HEK293 (cell line): ENCODE results near the gene TBX15.

Experiments used
- KLF8 ChIP-seq: fragments of 450-650 bp; formaldehyde crosslinking; IDR thresholded peaks from 2 replicates; pipeline ENCODE4 v1.5.1; 2016; ENCODE audit warnings: missing biosample characterization, missing genetic modification characterization
- RBAK ChIP-seq: fragments of 450-650 bp; formaldehyde crosslinking; IDR thresholded peaks from 2 replicates; pipeline ENCODE4 v1.5.1; 2016; ENCODE audit warnings: missing biosample characterization, missing genetic modification characterization
- YY1 ChIP-seq: fragments of 450-650 bp; formaldehyde crosslinking; IDR thresholded peaks from 2 replicates; pipeline ENCODE4 v1.5.1; 2018; ENCODE audit warnings: missing biosample characterization, missing genetic modification characterization
- ZNF132 ChIP-seq: fragments of 450-650 bp; formaldehyde crosslinking; IDR thresholded peaks from 2 replicates; pipeline ENCODE4 v1.5.1; 2017; ENCODE audit warnings: missing biosample characterization, missing genetic modification characterization, borderline replicate concordance
- ZNF747 ChIP-seq: fragments of 450-650 bp; formaldehyde crosslinking; IDR thresholded peaks from 2 replicates; pipeline ENCODE4 v1.5.1; 2016; ENCODE audit warnings: missing biosample characterization, missing genetic modification characterization
- ZNF843 ChIP-seq: fragments of 450-650 bp; formaldehyde crosslinking; IDR thresholded peaks from 2 replicates; pipeline ENCODE4 v1.5.1; 2016; ENCODE audit warnings: missing biosample characterization, missing genetic modification characterization
- ZXDB ChIP-seq: fragments of 450-650 bp; formaldehyde crosslinking; IDR thresholded peaks from 2 replicates; pipeline ENCODE4 v1.5.1; 2016; ENCODE audit warnings: missing biosample characterization, missing genetic modification characterization
- TF ChIP-seq, protein P1 (sequence below): fragments of 450-650 bp; formaldehyde crosslinking; IDR thresholded peaks from 2 replicates; pipeline ENCODE4 v1.5.1; 2016; ENCODE audit warnings: missing biosample characterization, missing genetic modification characterization
- TF ChIP-seq, protein P2 (sequence below): fragments of 450-650 bp; formaldehyde crosslinking; IDR thresholded peaks from 2 replicates; pipeline ENCODE4 v1.5.1; 2016; ENCODE audit warnings: missing biosample characterization, missing genetic modification characterization
- TF ChIP-seq, protein P3 (sequence below): fragments of 450-650 bp; IDR thresholded peaks from 2 replicates; pipeline ENCODE4 v1.5.1; 2018; ENCODE audit warnings: missing biosample characterization, missing genetic modification characterization

DNA sequence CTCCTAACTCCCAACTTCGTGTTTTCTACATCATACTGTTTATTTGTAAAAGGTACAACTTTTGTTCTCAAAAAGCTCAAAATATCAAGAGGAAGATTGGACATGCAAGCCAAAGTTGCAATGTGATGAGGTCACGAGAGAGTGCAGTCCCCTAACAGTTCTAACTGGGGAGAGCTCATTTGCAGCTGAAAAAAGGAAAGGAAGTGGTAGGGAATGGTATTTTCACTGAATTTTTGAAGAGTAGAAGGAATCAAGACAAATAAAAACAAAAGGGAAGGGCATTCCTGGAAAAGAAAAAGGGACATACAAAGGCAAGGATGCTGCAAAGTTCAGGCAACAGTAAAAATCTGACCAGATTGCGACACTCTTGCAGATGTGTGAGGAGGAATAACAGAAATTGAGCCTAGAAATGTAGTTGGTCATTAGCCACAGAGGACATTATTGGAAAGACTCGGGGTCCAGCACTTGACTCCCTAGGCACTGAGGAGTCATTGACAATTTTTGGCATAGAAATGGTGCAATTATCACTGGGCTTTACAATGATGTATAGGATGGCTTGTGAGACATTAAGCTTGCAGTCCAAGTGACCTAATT is 67.9 kb downstream of the TBX15 start:
- TF ChIP-seq RBAK (no peak), ZNF747 (tag by site-specific recombination) (no peak), ZXDB (tag by site-specific recombination) (no peak), ZNF843 (tag by site-specific recombination) (no peak), KLF8 (tag by site-specific recombination) (no peak), ZNF132 (no peak), YY1 (tag by site-specific recombination) (no peak)
- TF ChIP-seq, protein P1, sequence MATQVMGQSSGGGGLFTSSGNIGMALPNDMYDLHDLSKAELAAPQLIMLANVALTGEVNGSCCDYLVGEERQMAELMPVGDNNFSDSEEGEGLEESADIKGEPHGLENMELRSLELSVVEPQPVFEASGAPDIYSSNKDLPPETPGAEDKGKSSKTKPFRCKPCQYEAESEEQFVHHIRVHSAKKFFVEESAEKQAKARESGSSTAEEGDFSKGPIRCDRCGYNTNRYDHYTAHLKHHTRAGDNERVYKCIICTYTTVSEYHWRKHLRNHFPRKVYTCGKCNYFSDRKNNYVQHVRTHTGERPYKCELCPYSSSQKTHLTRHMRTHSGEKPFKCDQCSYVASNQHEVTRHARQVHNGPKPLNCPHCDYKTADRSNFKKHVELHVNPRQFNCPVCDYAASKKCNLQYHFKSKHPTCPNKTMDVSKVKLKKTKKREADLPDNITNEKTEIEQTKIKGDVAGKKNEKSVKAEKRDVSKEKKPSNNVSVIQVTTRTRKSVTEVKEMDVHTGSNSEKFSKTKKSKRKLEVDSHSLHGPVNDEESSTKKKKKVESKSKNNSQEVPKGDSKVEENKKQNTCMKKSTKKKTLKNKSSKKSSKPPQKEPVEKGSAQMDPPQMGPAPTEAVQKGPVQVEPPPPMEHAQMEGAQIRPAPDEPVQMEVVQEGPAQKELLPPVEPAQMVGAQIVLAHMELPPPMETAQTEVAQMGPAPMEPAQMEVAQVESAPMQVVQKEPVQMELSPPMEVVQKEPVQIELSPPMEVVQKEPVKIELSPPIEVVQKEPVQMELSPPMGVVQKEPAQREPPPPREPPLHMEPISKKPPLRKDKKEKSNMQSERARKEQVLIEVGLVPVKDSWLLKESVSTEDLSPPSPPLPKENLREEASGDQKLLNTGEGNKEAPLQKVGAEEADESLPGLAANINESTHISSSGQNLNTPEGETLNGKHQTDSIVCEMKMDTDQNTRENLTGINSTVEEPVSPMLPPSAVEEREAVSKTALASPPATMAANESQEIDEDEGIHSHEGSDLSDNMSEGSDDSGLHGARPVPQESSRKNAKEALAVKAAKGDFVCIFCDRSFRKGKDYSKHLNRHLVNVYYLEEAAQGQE (tag by site-specific recombination) = no peak
- TF ChIP-seq, protein P2, sequence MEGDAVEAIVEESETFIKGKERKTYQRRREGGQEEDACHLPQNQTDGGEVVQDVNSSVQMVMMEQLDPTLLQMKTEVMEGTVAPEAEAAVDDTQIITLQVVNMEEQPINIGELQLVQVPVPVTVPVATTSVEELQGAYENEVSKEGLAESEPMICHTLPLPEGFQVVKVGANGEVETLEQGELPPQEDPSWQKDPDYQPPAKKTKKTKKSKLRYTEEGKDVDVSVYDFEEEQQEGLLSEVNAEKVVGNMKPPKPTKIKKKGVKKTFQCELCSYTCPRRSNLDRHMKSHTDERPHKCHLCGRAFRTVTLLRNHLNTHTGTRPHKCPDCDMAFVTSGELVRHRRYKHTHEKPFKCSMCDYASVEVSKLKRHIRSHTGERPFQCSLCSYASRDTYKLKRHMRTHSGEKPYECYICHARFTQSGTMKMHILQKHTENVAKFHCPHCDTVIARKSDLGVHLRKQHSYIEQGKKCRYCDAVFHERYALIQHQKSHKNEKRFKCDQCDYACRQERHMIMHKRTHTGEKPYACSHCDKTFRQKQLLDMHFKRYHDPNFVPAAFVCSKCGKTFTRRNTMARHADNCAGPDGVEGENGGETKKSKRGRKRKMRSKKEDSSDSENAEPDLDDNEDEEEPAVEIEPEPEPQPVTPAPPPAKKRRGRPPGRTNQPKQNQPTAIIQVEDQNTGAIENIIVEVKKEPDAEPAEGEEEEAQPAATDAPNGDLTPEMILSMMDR (tag by site-specific recombination) = no peak
- TF ChIP-seq, protein P3, sequence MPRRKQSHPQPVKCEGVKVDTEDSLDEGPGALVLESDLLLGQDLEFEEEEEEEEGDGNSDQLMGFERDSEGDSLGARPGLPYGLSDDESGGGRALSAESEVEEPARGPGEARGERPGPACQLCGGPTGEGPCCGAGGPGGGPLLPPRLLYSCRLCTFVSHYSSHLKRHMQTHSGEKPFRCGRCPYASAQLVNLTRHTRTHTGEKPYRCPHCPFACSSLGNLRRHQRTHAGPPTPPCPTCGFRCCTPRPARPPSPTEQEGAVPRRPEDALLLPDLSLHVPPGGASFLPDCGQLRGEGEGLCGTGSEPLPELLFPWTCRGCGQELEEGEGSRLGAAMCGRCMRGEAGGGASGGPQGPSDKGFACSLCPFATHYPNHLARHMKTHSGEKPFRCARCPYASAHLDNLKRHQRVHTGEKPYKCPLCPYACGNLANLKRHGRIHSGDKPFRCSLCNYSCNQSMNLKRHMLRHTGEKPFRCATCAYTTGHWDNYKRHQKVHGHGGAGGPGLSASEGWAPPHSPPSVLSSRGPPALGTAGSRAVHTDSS (tag by site-specific recombination) = no peak
